ENCODE results near the gene MORN3.
A peak's percentile ranks its signal among the peaks of the same experiment; 100 is the strongest.
"Not testable (repeated sequence)": the region's sequence is repeated elsewhere in the genome, so short reads cannot be mapped to it uniquely, and the experiment has no call there.

Gene MORN3

GRCh38 chr12:121689430-121689829 is 20.0 kb upstream of the MORN3 start:
- no peak for DNase-seq

GRCh38 chr12:121688966-121689365 is 19.5 kb upstream of the MORN3 start:
- DNase-seq: no peak

- DNase-seq: not testable (repeated sequence)
These were observed 10.3 kb upstream of the MORN3 start for GRCh38 chr12:121679661-121680197.

- DNase-seq: peak; percentile 57
These were observed 9.4 kb upstream of the MORN3 start for GRCh38 chr12:121678716-121679300.

GRCh38 chr12:121678305-121678704 is 8.9 kb upstream of the MORN3 start:
- DNase-seq: no peak

GRCh38 chr12:121676190-121676589 is 6.7 kb upstream of the MORN3 start:
- DNase-seq: no peak

- peak; percentile 81 for DNase-seq
These were observed 3.6 kb upstream of the MORN3 start for GRCh38 chr12:121673013-121673511.

GRCh38 chr12:121668750-121669520 is 519 bp downstream of the MORN3 start:
- DNase-seq: peak; percentile 70

GRCh38 chr12:121666829-121667228 is 2.6 kb downstream of the MORN3 start:
- DNase-seq: not testable (repeated sequence)

- no peak for DNase-seq
These were observed 5.9 kb downstream of the MORN3 start for GRCh38 chr12:121663610-121663929.

- DNase-seq: not testable (repeated sequence)
These were observed 7.9 kb downstream of the MORN3 start for GRCh38 chr12:121661353-121662105.

- DNase-seq: no peak
These were observed 12.0 kb downstream of the MORN3 start for GRCh38 chr12:121657305-121658008.

GRCh38 chr12:121656122-121656521 is 13.3 kb downstream of the MORN3 start:
- no peak for DNase-seq

- DNase-seq: no peak
These were observed 15.5 kb downstream of the MORN3 start for GRCh38 chr12:121653999-121654398.

- DNase-seq: no peak
These were observed 16.5 kb downstream of the MORN3 start for GRCh38 chr12:121652767-121653497.

- no peak for DNase-seq
These were observed 18.1 kb downstream of the MORN3 start for GRCh38 chr12:121651320-121651719.

GRCh38 chr12:121649819-121650353 is 19.6 kb downstream of the MORN3 start:
- no peak for DNase-seq

- no peak for DNase-seq
These were observed 20.1 kb downstream of the MORN3 start for GRCh38 chr12:121649322-121649721.

- no peak for DNase-seq
These were observed 20.9 kb downstream of the MORN3 start for GRCh38 chr12:121648458-121649028.

- DNase-seq: no peak
These were observed 28.2 kb downstream of the MORN3 start for GRCh38 chr12:121641343-121641630.

Data from femur (tissue), 1 donor.